ENCODE results near the gene IGSF22. TPM values are rescaled to one million over a fixed set of nuclear protein-coding genes. Genes with fewer than 3 reads are reported as not detected.
A peak's percentile ranks its signal among the peaks of the same experiment; 100 is the strongest.

IGSF22 gene
- polyA plus RNA-seq, 2 donors = 0.02 to 0.18 TPM

- Histone ChIP-seq H3K4me3 (ENCODE audit: low read depth in 1 of 2, low read length in 2 of 2) (no peak overlapping the region), H3K9me3 (ENCODE audit: control insufficient read depth in 2 of 2, insufficient read depth in 1 of 2, low read depth in 1 of 2, low read length in 1 of 2) (no peaks in the 10 kb centered on the region), H3K27me3 (ENCODE audit: control insufficient read depth in 1 of 2, insufficient read depth in 2 of 2, low read length in 2 of 2) (no peaks in the 10 kb centered on the region), H3K27ac (ENCODE audit: low read depth in 2 of 2, low read length in 1 of 2) (peak overlapping the region; percentile 41 to 58), H3K36me3 (ENCODE audit: control insufficient read depth in 2 of 2, insufficient read depth in 2 of 2, low read length in 1 of 2) (no peaks in the 10 kb centered on the region), H3K4me1 (ENCODE audit: control insufficient read depth in 2 of 2, insufficient read depth in 2 of 2, low read length in 1 of 2) (peaks cover 3 to 8% of the 10 kb centered on the region in 2 donors)
- WGBS, 2 donors = 42 to 52% methylated on average over 12 of the region's 12 CpGs
Measured at GRCh38 chr11:18749681-18750319, 23.8 kb upstream of the IGSF22 start.

GRCh38 chr11:18748766-18749365, 22.9 kb upstream of the IGSF22 start:
- Histone ChIP-seq H3K27me3 (ENCODE audit: control insufficient read depth in 1 of 2, insufficient read depth in 2 of 2, low read length in 2 of 2) (no peaks in the 10 kb centered on the region), H3K36me3 (ENCODE audit: control insufficient read depth in 2 of 2, insufficient read depth in 2 of 2, low read length in 1 of 2) (no peaks in the 10 kb centered on the region), H3K27ac (ENCODE audit: low read depth in 2 of 2, low read length in 1 of 2) (no peak overlapping the region), H3K4me1 (ENCODE audit: control insufficient read depth in 2 of 2, insufficient read depth in 2 of 2, low read length in 1 of 2) (peaks cover 3 to 8% of the 10 kb centered on the region in 2 donors), H3K9me3 (ENCODE audit: control insufficient read depth in 2 of 2, insufficient read depth in 1 of 2, low read depth in 1 of 2, low read length in 1 of 2) (no peaks in the 10 kb centered on the region), H3K4me3 (ENCODE audit: low read depth in 1 of 2, low read length in 2 of 2) (no peak overlapping the region)
- WGBS, 2 donors = 81 to 82% methylated on average over 13 of the region's 13 CpGs

GRCh38 chr11:18745251-18745650, 19.3 kb upstream of the IGSF22 start:
- 76% methylated on average over 6 of the region's 6 CpGs for WGBS, 2 donors
- no peak overlapping the region for H3K27ac ChIP-seq (ENCODE audit: low read depth in 2 of 2, low read length in 1 of 2)
- no peaks in the 10 kb centered on the region for H3K36me3 ChIP-seq (ENCODE audit: control insufficient read depth in 2 of 2, insufficient read depth in 2 of 2, low read length in 1 of 2)
- H3K27me3 ChIP-seq (ENCODE audit: control insufficient read depth in 1 of 2, insufficient read depth in 2 of 2, low read length in 2 of 2) = no peaks in the 10 kb centered on the region
- H3K9me3 ChIP-seq (ENCODE audit: control insufficient read depth in 2 of 2, insufficient read depth in 1 of 2, low read depth in 1 of 2, low read length in 1 of 2) = no peaks in the 10 kb centered on the region
- no peak overlapping the region for H3K4me3 ChIP-seq (ENCODE audit: low read depth in 1 of 2, low read length in 2 of 2)
- peaks cover under 1 to 8% of the 10 kb centered on the region in 2 donors for H3K4me1 ChIP-seq (ENCODE audit: control insufficient read depth in 2 of 2, insufficient read depth in 2 of 2, low read length in 1 of 2)

GRCh38 chr11:18743900-18744514, 18.0 kb upstream of the IGSF22 start:
- Histone ChIP-seq H3K9me3 (ENCODE audit: control insufficient read depth in 2 of 2, insufficient read depth in 1 of 2, low read depth in 1 of 2, low read length in 1 of 2) (no peaks in the 10 kb centered on the region), H3K27me3 (ENCODE audit: control insufficient read depth in 1 of 2, insufficient read depth in 2 of 2, low read length in 2 of 2) (no peaks in the 10 kb centered on the region), H3K4me3 (ENCODE audit: low read depth in 1 of 2, low read length in 2 of 2) (no peak overlapping the region), H3K27ac (ENCODE audit: low read depth in 2 of 2, low read length in 1 of 2) (no peak overlapping the region), H3K4me1 (ENCODE audit: control insufficient read depth in 2 of 2, insufficient read depth in 2 of 2, low read length in 1 of 2) (no peaks in the 10 kb centered on the region), H3K36me3 (ENCODE audit: control insufficient read depth in 2 of 2, insufficient read depth in 2 of 2, low read length in 1 of 2) (no peaks in the 10 kb centered on the region)
- WGBS, 2 donors = 82 to 83% methylated on average over 15 of the region's 15 CpGs

- H3K4me1 ChIP-seq (ENCODE audit: control insufficient read depth in 2 of 2, insufficient read depth in 2 of 2, low read length in 1 of 2) = no peaks in the 10 kb centered on the region
- no peaks in the 10 kb centered on the region for H3K36me3 ChIP-seq (ENCODE audit: control insufficient read depth in 2 of 2, insufficient read depth in 2 of 2, low read length in 1 of 2)
- no peaks in the 10 kb centered on the region for H3K9me3 ChIP-seq (ENCODE audit: control insufficient read depth in 2 of 2, insufficient read depth in 1 of 2, low read depth in 1 of 2, low read length in 1 of 2)
- no peaks in the 10 kb centered on the region for H3K27me3 ChIP-seq (ENCODE audit: control insufficient read depth in 1 of 2, insufficient read depth in 2 of 2, low read length in 2 of 2)
- H3K4me3 ChIP-seq (ENCODE audit: low read depth in 1 of 2, low read length in 2 of 2) = no peak overlapping the region
- 83 to 88% methylated on average over 10 of the region's 10 CpGs for WGBS, 2 donors
- no peak overlapping the region for H3K27ac ChIP-seq (ENCODE audit: low read depth in 2 of 2, low read length in 1 of 2)
Measured at GRCh38 chr11:18743365-18743764, 17.4 kb upstream of the IGSF22 start.

GRCh38 chr11:18741783-18742182, 15.8 kb upstream of the IGSF22 start:
- H3K27ac ChIP-seq (ENCODE audit: low read depth in 2 of 2, low read length in 1 of 2) = no peak overlapping the region
- H3K36me3 ChIP-seq (ENCODE audit: control insufficient read depth in 2 of 2, insufficient read depth in 2 of 2, low read length in 1 of 2) = no peaks in the 10 kb centered on the region
- WGBS, 2 donors = 85 to 86% methylated on average over 3 of the region's 3 CpGs
- H3K27me3 ChIP-seq (ENCODE audit: control insufficient read depth in 1 of 2, insufficient read depth in 2 of 2, low read length in 2 of 2) = no peaks in the 10 kb centered on the region
- H3K9me3 ChIP-seq (ENCODE audit: control insufficient read depth in 2 of 2, insufficient read depth in 1 of 2, low read depth in 1 of 2, low read length in 1 of 2) = no peaks in the 10 kb centered on the region
- H3K4me3 ChIP-seq (ENCODE audit: low read depth in 1 of 2, low read length in 2 of 2) = no peak overlapping the region
- no peaks in the 10 kb centered on the region for H3K4me1 ChIP-seq (ENCODE audit: control insufficient read depth in 2 of 2, insufficient read depth in 2 of 2, low read length in 1 of 2)

GRCh38 chr11:18739685-18740084, 13.7 kb upstream of the IGSF22 start:
- WGBS, 2 donors = 73 to 80% methylated on average over 4 of the region's 4 CpGs
- Histone ChIP-seq H3K4me3 (ENCODE audit: low read depth in 1 of 2, low read length in 2 of 2) (no peak overlapping the region), H3K27me3 (ENCODE audit: control insufficient read depth in 1 of 2, insufficient read depth in 2 of 2, low read length in 2 of 2) (no peaks in the 10 kb centered on the region), H3K27ac (ENCODE audit: low read depth in 2 of 2, low read length in 1 of 2) (no peak overlapping the region), H3K4me1 (ENCODE audit: control insufficient read depth in 2 of 2, insufficient read depth in 2 of 2, low read length in 1 of 2) (no peaks in the 10 kb centered on the region), H3K9me3 (ENCODE audit: control insufficient read depth in 2 of 2, insufficient read depth in 1 of 2, low read depth in 1 of 2, low read length in 1 of 2) (no peaks in the 10 kb centered on the region), H3K36me3 (ENCODE audit: control insufficient read depth in 2 of 2, insufficient read depth in 2 of 2, low read length in 1 of 2) (no peaks in the 10 kb centered on the region)

- Histone ChIP-seq H3K9me3 (ENCODE audit: control insufficient read depth in 2 of 2, insufficient read depth in 1 of 2, low read depth in 1 of 2, low read length in 1 of 2) (no peaks in the 10 kb centered on the region), H3K27me3 (ENCODE audit: control insufficient read depth in 1 of 2, insufficient read depth in 2 of 2, low read length in 2 of 2) (no peaks in the 10 kb centered on the region), H3K27ac (ENCODE audit: low read depth in 2 of 2, low read length in 1 of 2) (no peak overlapping the region), H3K4me1 (ENCODE audit: control insufficient read depth in 2 of 2, insufficient read depth in 2 of 2, low read length in 1 of 2) (no peaks in the 10 kb centered on the region), H3K36me3 (ENCODE audit: control insufficient read depth in 2 of 2, insufficient read depth in 2 of 2, low read length in 1 of 2) (no peaks in the 10 kb centered on the region), H3K4me3 (ENCODE audit: low read depth in 1 of 2, low read length in 2 of 2) (no peak overlapping the region)
- WGBS, 2 donors = 88 to 96% methylated on average over 8 of the region's 8 CpGs
Measured at GRCh38 chr11:18737642-18738041, 11.7 kb upstream of the IGSF22 start.

GRCh38 chr11:18736590-18737148, 10.7 kb upstream of the IGSF22 start:
- WGBS, 2 donors = 54 to 64% methylated on average over 10 of the region's 10 CpGs
- no peaks in the 10 kb centered on the region for H3K27me3 ChIP-seq (ENCODE audit: control insufficient read depth in 1 of 2, insufficient read depth in 2 of 2, low read length in 2 of 2)
- H3K4me3 ChIP-seq (ENCODE audit: low read depth in 1 of 2, low read length in 2 of 2) = no peak overlapping the region
- H3K4me1 ChIP-seq (ENCODE audit: control insufficient read depth in 2 of 2, insufficient read depth in 2 of 2, low read length in 1 of 2) = no peaks in the 10 kb centered on the region
- H3K36me3 ChIP-seq (ENCODE audit: control insufficient read depth in 2 of 2, insufficient read depth in 2 of 2, low read length in 1 of 2) = no peaks in the 10 kb centered on the region
- no peak overlapping the region for H3K27ac ChIP-seq (ENCODE audit: low read depth in 2 of 2, low read length in 1 of 2)
- H3K9me3 ChIP-seq (ENCODE audit: control insufficient read depth in 2 of 2, insufficient read depth in 1 of 2, low read depth in 1 of 2, low read length in 1 of 2) = no peaks in the 10 kb centered on the region

All from esophagus (tissue), 2 donors.